Activated T-cell treated with anti-CD3 and anti-CD28 coated beads, Interleukin-2, amount 50 U/mL, for 24 hours (primary cell): ENCODE measurements around the gene FGF13.

ENCODE experiments used
- DNase-seq: peaks from one replicate; pipeline ENCODE4 v3.0.0-alpha.2; 2020
- H3K27ac Mint-ChIP-seq: 2 replicates; pipeline ENCODE4 v1.8.0; 2020; ENCODE audit warnings: mild to moderate bottlenecking, mixed read lengths
- H3K27me3 Mint-ChIP-seq: 2 replicates; pipeline ENCODE4 v1.8.0; 2020; ENCODE audit warnings: mixed read lengths
- H3K36me3 Mint-ChIP-seq: 2 replicates; pipeline ENCODE4 v1.8.0; 2020; ENCODE audit warnings: low read depth, mixed read lengths
- H3K4me1 Mint-ChIP-seq: 2 replicates; pipeline ENCODE4 v1.8.0; 2020; ENCODE audit warnings: low read depth, mixed read lengths
- H3K4me3 Mint-ChIP-seq: 2 replicates; pipeline ENCODE4 v1.8.0; 2020; ENCODE audit warnings: mild to moderate bottlenecking, moderate library complexity, mixed read lengths
- H3K9me3 Mint-ChIP-seq: 2 replicates; pipeline ENCODE4 v1.8.0; 2020; ENCODE audit warnings: mixed read lengths

The FGF13 gene

DNA sequence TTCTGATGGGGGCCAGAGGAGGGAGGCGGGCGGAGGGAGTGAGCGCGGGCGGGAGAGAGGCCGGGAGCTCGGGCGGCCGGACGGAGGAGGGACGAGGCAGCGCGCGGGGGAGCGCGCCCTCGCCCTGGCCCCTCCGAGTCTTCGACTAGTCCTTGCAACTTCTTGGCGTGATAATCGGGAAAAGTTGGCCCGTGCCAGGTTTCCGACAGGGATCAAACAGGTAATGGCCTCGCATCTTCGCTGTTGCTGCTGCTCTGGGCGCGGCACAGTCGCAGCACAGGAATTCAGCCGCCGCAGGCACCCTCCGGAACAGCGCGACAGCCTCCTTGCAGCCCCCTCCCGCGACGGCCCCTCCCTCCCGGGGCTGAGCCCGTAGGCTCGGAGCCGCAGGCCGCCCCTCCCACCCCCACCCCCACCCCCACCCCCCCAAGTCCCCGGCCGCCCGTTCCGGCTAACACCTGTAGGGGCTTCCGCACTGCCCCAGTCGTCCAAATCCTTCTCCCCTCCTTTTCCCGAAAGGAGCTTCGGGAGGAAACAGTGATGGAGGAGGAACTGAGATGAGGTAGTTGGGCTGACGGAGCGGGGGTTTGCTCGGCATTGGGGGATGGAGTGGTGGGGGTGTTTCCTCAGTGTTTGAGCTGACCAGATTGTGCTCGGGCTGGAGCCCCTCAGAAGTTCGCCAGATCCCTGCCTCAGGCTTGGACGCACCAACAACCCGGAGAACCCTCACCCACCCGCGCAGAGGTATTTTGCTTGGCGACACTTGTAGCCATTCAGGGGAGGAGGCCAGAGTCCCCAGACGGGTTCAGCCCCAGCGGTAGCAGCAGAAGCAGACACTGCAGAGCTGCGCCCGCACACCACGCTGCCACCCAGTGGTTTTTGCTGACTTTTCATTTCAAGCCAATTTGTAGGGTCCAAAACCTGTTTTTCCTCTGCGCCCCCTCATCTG, at the start of gene FGF13:
Gene FGF13, minus strand, starts transcription at position 319 of the 949 bp plus-strand sequence. CDS start 714 bp downstream, outside the sequence.
- Mint-ChIP-seq H3K9me3 (no peaks in the 10 kb centered on the region), H3K36me3 (no peaks in the 10 kb centered on the region), H3K27ac (no peak within 1 kb of the TSS), H3K4me3 (no peak within 1 kb of the TSS), H3K27me3 (peaks cover 89% of the 10 kb centered on the region), H3K4me1 (no peaks in the 10 kb centered on the region)
- DNase-seq = no peak

DNA sequence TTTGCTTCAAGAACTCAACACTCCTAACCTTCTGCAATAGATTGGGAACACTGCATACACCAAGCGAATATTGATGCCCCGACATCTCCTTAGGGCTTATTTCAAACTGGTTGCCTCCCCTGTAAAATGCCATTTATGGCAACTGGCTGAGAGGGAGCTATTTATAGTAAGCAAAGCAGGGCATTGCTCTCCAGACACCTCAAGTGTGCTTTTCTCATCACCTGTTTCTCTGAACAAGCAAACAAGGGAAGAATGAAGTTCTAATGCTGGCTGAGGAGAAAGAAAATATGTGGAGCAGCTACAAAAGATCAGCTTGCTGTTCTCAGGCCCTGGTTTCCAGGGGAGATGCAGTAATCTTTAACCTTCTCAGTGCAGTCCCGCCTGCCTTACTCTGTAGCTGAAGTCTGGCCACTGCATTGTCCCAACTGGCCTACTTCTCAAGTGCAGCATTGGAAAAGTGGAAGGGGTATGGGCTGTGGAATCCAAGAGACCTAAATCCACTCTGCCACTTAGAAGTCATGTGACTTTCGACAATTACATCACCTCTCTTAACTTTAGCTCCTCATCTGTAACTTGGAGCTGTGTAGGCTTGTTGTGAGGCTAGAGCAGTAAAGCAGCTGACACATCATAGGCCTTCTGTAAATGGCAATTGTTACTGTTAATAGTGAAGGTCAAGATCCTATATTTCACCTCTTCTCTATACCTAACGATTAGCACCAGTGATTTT, 47.9 kb upstream of the FGF13 start:
- Mint-ChIP-seq H3K9me3 (no peaks in the 10 kb centered on the region), H3K4me3 (no peak overlapping the region), H3K27ac (no peak overlapping the region), H3K4me1 (no peaks in the 10 kb centered on the region), H3K36me3 (no peaks in the 10 kb centered on the region), H3K27me3 (peaks cover 45% of the 10 kb centered on the region)
- DNase-seq = no peak

DNA sequence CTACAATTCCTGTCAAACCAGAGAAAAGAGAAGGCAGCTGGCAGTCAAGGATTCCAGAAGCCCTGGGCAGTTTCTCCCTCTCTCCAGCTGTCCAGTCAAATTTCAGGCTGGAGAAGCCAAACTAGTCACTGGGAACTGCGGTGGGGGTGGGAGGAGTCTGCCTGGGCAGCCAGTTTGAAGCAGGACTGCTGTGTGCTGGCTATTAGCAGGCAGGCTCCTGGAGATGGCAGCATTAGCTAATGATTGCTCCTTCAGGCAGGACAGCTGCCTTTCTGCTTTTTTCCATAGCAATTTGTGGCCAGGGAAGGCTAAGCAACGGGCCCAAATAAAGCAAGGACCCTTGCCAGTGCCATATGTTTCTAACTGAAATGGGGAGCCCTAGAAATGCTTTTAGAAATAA, 44.7 kb upstream of the FGF13 start:
- DNase-seq = no peak
- Mint-ChIP-seq H3K27ac (no peak overlapping the region), H3K27me3 (peaks cover 42% of the 10 kb centered on the region), H3K4me1 (no peaks in the 10 kb centered on the region), H3K9me3 (no peaks in the 10 kb centered on the region), H3K4me3 (no peak overlapping the region), H3K36me3 (no peaks in the 10 kb centered on the region)

DNA sequence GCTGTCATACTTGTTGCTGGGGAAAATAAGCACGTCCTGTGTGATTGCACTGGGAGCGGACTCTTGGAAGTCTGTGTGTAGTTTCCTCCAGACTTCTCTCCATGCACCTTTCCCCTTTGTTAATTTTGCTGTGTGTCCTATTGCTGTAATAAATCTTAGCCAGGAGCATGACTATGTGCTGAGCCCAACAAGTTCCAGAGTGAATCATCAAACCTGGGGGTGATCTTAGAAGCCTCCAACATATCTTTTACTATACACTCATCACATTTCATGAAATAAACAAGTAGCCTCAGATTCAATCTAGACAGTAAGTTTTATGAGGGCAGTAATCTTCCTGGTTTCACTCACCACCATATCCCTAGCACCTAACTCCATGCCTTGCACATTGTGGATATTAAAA, 43.3 kb upstream of the FGF13 start:
- Mint-ChIP-seq H3K4me3 (no peak overlapping the region), H3K36me3 (no peaks in the 10 kb centered on the region), H3K4me1 (no peaks in the 10 kb centered on the region), H3K9me3 (no peaks in the 10 kb centered on the region), H3K27me3 (peaks cover 30% of the 10 kb centered on the region), H3K27ac (no peak overlapping the region)
- DNase-seq = no peak

DNA sequence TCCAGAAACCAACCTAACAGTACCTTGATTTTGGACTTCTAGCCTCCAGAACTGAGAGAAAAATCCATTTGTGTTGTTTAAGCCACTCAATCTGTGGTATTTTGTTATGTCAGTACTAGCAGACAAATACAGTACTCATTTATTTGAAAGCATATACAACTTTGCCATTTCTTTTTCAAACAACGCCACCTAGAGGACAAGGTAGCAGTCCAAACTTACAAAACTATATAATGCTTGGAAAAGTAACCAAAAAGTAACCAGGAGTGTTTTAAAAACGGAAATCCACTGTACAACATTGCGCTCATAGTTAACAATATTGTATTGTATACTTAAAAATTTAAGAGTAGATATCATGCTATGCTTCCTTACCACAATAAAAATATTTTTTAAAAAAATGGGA, 37.0 kb upstream of the FGF13 start:
- no peaks in the 10 kb centered on the region for H3K9me3 Mint-ChIP-seq
- no peak overlapping the region for H3K27ac Mint-ChIP-seq
- DNase-seq = no peak
- no peak overlapping the region for H3K4me3 Mint-ChIP-seq
- H3K4me1 Mint-ChIP-seq = no peaks in the 10 kb centered on the region
- H3K36me3 Mint-ChIP-seq = no peaks in the 10 kb centered on the region
- peaks cover 25% of the 10 kb centered on the region for H3K27me3 Mint-ChIP-seq

DNA sequence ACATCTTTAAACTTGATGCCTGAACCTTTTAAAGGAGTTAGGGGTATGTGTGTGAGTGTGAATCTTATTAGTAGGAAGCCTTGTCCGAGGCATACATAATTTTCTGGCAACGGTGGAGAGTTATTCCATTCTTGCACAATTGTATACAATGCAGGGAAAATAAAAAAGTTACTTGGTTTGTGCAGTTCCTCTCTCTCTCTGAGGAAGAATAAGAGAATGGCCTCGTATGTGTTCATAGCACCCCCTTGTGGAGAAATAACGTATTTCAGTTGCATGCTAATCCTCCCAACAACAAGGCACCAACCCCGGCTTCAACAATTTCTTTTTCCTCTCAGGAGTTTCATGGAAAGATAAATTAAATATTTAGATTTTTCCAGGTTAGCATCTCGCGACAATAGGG, 33.7 kb upstream of the FGF13 start:
- no peak overlapping the region for H3K27ac Mint-ChIP-seq
- H3K4me1 Mint-ChIP-seq = no peaks in the 10 kb centered on the region
- H3K9me3 Mint-ChIP-seq = no peaks in the 10 kb centered on the region
- no peaks in the 10 kb centered on the region for H3K36me3 Mint-ChIP-seq
- H3K4me3 Mint-ChIP-seq = no peak overlapping the region
- no peak for DNase-seq
- peaks cover 35% of the 10 kb centered on the region for H3K27me3 Mint-ChIP-seq

DNA sequence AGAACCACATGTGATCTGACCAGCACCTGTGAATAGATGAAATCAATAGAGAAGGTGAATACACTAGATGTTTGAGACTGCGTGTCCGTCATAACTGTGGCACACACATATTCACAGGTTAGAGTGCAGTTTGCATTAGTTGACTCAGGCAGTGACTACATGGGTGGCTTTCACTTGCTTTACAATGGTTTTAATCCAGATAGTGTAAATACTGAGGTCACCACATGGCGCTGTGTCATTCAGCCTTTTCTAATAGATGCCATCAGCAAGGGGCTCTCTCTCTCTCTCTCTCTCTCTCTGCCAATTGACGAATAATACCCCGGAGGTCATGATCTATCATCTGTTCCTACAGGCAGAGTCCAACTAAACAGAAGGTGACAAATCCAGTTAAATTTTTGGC, 30.7 kb upstream of the FGF13 start:
- H3K27me3 Mint-ChIP-seq = peaks cover 40% of the 10 kb centered on the region

DNA sequence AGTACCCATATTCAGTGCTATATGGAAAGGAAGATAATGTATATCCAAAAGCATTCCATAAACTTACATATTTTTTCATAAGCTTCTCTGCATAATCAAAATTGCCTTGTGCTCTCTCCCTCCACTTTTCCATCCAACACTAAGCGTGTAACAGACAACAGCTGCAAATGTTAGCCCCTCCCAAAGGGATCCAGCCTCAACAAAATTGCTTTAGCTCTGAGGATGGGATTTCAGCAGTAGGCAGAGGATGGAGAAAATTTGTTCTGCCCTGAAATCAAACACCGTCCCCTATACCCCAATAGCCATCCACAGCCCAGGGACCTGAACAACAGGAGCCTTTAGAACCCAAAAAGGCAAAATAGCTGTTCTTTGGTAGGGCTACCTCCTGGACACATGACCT, 28.8 kb upstream of the FGF13 start:
- H3K27me3 Mint-ChIP-seq = peaks cover 44% of the 10 kb centered on the region
- H3K27ac Mint-ChIP-seq = no peak overlapping the region
- H3K4me3 Mint-ChIP-seq = no peak overlapping the region
- no peaks in the 10 kb centered on the region for H3K9me3 Mint-ChIP-seq
- H3K4me1 Mint-ChIP-seq = no peaks in the 10 kb centered on the region
- H3K36me3 Mint-ChIP-seq = no peaks in the 10 kb centered on the region
- DNase-seq = no peak

More for the DNA sequence above, 30.7 kb upstream of the FGF13 start:
- no peak overlapping the region for H3K4me3 Mint-ChIP-seq
- no peaks in the 10 kb centered on the region for H3K36me3 Mint-ChIP-seq
- DNase-seq = no peak
- no peaks in the 10 kb centered on the region for H3K9me3 Mint-ChIP-seq
- H3K27ac Mint-ChIP-seq = no peak overlapping the region
- H3K4me1 Mint-ChIP-seq = no peaks in the 10 kb centered on the region

DNA sequence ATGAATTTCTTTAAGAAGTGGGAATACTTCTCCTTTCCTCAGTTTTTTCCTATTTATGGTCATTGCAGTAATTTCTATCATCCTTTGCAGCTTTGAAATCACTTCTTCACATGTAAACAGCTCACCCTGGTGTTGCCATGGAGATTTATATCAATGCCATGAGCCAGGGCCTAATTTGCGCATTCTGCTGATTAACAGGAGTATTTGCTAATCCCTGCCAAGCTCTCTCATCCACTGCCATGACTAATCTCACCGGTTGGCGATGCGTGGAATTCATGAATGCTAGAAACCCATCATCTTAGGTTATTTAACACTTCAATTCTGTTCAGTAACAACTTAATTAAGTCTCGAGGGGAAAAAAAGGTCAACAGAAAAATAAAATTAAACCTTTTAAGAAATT, 11.8 kb upstream of the FGF13 start:
- Mint-ChIP-seq H3K27ac (no peak overlapping the region), H3K4me1 (no peaks in the 10 kb centered on the region), H3K27me3 (peaks cover 67% of the 10 kb centered on the region), H3K4me3 (no peak overlapping the region), H3K36me3 (no peaks in the 10 kb centered on the region), H3K9me3 (no peaks in the 10 kb centered on the region)
- no peak for DNase-seq

DNA sequence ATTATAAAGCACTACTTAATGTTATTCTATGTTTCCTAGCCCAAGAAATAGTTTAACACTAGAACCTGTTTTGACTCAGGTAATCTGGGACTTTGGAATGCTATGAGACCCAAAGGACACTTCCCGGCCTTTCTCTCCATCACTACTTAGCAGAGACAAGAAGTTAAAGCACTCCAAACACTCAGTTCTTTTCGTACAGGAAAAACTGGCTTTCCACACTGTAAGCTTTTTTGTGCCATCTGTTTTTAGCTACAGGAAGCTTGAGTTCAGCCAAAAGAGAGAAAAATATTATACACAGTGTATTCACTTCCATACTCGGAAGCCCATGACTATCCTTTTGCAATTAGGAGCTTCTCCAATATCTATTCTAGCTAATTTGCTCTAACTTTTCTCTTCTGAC, 7.9 kb upstream of the FGF13 start:
- Mint-ChIP-seq H3K36me3 (no peaks in the 10 kb centered on the region), H3K27me3 (peaks cover 75% of the 10 kb centered on the region), H3K4me3 (no peak overlapping the region), H3K9me3 (no peaks in the 10 kb centered on the region), H3K27ac (no peak overlapping the region), H3K4me1 (no peaks in the 10 kb centered on the region)
- no peak for DNase-seq

DNA sequence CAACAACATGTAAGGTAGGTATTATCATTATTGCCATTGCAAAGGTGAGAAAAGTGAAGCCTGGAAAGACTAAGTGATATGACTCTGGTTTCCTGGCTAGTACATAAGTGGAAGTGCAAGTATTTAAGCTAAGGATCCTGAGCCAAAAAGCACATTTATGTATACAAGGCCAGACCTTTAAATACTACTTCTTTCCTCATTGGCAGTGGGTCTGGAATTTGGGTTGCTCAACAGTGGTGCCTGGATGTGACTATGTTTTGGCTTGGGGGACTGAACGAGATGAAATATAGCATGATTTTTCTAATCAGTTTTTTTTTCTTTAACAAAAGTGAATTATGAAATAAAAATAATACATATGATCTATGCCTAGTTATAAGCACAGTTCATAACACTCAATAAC, 7.4 kb upstream of the FGF13 start:
- no peak for DNase-seq
- no peaks in the 10 kb centered on the region for H3K4me1 Mint-ChIP-seq
- H3K36me3 Mint-ChIP-seq = no peaks in the 10 kb centered on the region
- H3K4me3 Mint-ChIP-seq = no peak overlapping the region
- H3K27ac Mint-ChIP-seq = no peak overlapping the region
- no peaks in the 10 kb centered on the region for H3K9me3 Mint-ChIP-seq
- peaks cover 75% of the 10 kb centered on the region for H3K27me3 Mint-ChIP-seq

DNA sequence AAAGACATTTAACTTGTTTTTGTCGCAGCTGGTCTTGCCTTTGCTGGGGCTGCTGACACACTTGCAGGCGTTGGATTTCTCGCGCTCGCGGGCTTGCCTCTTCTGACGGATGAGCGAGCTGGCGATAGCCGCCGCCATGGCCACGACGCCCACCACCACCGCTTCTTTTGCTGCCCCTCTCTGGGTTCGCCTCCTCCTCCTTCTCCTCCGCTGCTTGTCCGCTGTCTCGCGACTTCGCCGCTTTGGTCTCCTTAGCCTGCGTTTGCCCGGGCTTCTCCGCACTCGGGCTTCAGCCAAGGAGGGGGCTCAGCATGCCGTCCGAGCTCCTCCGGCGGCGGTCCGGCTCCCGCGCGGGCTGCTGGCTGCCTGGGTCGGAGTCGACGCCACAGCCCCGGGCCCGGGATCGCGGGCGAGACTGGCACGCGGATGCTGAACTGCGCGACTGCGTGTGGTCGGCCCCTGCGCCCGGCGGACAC, 613 bp downstream of the FGF13 start:
- Mint-ChIP-seq H3K27me3 (peaks cover 84% of the 10 kb centered on the region), H3K27ac (no peak overlapping the region), H3K36me3 (no peaks in the 10 kb centered on the region), H3K9me3 (no peaks in the 10 kb centered on the region), H3K4me3 (no peak overlapping the region), H3K4me1 (no peaks in the 10 kb centered on the region)
- DNase-seq = no peak

DNA sequence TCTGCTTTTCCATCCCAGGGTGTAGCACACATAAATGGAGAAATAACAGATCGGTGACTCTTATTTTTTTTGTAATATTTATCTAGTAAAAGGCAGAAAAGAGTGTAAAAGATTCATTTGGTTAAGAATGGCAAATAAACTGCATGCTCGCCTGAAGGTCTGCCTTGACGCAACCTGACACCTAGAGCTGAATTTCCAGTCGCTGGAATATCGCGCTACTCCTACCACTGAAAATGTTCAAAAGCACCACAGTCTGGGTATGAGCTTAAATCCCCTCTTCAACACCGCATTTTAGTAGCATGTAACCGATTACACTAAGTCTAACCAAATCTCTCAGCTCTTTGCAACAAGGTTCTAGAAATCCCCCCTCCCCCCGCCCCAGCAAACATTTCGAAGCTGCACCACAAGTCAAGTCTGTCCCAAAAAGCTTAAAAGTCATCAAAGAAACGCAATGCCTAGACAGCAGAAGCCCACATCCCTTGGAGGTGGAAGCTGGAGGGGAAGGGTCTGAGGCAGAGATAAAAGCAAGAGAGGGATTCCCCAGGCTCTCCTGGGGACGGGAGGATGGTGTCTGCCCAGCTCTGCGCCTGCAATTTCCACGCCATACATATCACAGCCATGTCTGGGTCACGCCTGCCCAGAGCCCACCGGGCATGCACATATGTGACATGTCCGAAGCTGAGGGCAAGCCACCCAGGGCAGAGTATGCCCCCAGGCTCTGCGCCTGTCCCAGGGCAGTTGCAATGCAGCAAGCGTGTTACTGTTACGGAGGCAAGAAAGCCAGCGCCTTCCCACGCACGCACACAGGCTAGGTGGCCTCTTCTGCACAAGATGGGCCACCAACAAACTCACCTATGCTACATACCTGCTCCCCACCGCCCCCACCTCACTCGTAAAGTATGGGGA, 1.4 kb downstream of the FGF13 start:
- DNase-seq = no peak
- H3K36me3 Mint-ChIP-seq = no peaks in the 10 kb centered on the region
- no peaks in the 10 kb centered on the region for H3K9me3 Mint-ChIP-seq
- H3K4me3 Mint-ChIP-seq = no peak overlapping the region
- no peaks in the 10 kb centered on the region for H3K4me1 Mint-ChIP-seq
- H3K27ac Mint-ChIP-seq = no peak overlapping the region
- H3K27me3 Mint-ChIP-seq = peaks cover 78% of the 10 kb centered on the region

DNA sequence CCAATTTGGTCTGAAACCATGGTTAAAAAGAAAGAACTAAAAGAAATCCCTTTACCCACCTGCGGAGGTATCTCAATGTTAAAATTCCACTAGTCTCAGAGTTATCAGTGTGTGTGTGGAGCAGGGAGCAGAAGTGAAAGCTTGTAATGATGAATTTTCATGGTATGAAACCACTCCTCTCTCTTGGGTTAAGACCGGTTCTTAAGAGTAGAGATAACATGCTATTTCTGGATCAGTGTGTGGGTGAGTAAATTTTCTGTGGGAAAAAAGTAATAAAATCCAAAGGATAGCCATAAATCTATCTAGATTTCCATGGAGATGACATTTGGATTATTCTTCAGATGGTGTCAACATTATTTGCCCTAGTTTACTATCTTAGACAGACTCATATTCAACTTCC, 3.2 kb downstream of the FGF13 start:
- Mint-ChIP-seq H3K4me3 (no peak overlapping the region), H3K9me3 (no peaks in the 10 kb centered on the region), H3K27me3 (peaks cover 69% of the 10 kb centered on the region), H3K36me3 (no peaks in the 10 kb centered on the region), H3K4me1 (no peaks in the 10 kb centered on the region), H3K27ac (no peak overlapping the region)
- no peak for DNase-seq
